GM18507 (cell line): Measurements from ENCODE around the gene ZCCHC7.
"Not testable (repeated sequence)": the region's sequence is repeated elsewhere in the genome, so short reads cannot be mapped to it uniquely, and the experiment has no call there.

ENCODE experiments used
- DNase-seq: peaks from one replicate; pipeline ENCODE4 v3.0.0; 2011; ENCODE audit warnings: low read depth; ENCODE audit not compliant: insufficient read length; ENCODE audit errors: extremely low spot score
- FAIRE-seq: peaks from 2 replicates; lab custom pipeline; 2011; peaks lifted over from hg19 to GRCh38; lab: Jason Lieb, UNC

ZCCHC7 gene

GRCh38 chr9:37381094-37381741, 260.8 kb downstream of the ZCCHC7 start:
- FAIRE-seq (peak; percentile 70), DNase-seq (no peak)

GRCh38 chr9:37382161-37382981, 262.0 kb downstream of the ZCCHC7 start:
- DNase-seq: no peak
- peak; percentile 85 for FAIRE-seq

GRCh38 chr9:37382982-37383357, 262.6 kb downstream of the ZCCHC7 start:
- no peak for DNase-seq
- FAIRE-seq: no peak

- no peak for FAIRE-seq
- no peak for DNase-seq
These were observed 263.0 kb downstream of the ZCCHC7 start for GRCh38 chr9:37383393-37383792.

GRCh38 chr9:37383876-37384746, 263.7 kb downstream of the ZCCHC7 start:
- DNase-seq: no peak
- FAIRE-seq: no peak

- no peak for FAIRE-seq
- no peak for DNase-seq
These were observed 264.9 kb downstream of the ZCCHC7 start for GRCh38 chr9:37385286-37385685.

GRCh38 chr9:37386988-37387387, 266.6 kb downstream of the ZCCHC7 start:
- no peak for FAIRE-seq

GRCh38 chr9:37390759-37391158, 270.4 kb downstream of the ZCCHC7 start:
- DNase-seq (peak; percentile 67), FAIRE-seq (peak; percentile 97)

More at GRCh38 chr9:37386988-37387387, 266.6 kb downstream of the ZCCHC7 start:
- no peak for DNase-seq

GRCh38 chr9:37392272-37392671, 271.9 kb downstream of the ZCCHC7 start:
- DNase-seq (no peak), FAIRE-seq (no peak)

GRCh38 chr9:37395229-37395628, 274.9 kb downstream of the ZCCHC7 start:
- FAIRE-seq (no peak), DNase-seq (no peak)

GRCh38 chr9:37395663-37396062, 275.3 kb downstream of the ZCCHC7 start:
- no peak for DNase-seq
- FAIRE-seq: no peak

GRCh38 chr9:37397948-37398347, 277.6 kb downstream of the ZCCHC7 start:
- not testable (repeated sequence) for FAIRE-seq, DNase-seq

GRCh38 chr9:37398464-37399025, 278.2 kb downstream of the ZCCHC7 start:
- DNase-seq (no peak), FAIRE-seq (peak; percentile 73)

GRCh38 chr9:37399336-37399735, 279.0 kb downstream of the ZCCHC7 start:
- FAIRE-seq (no peak), DNase-seq (no peak)

- no peak for FAIRE-seq
These were observed 284.2 kb downstream of the ZCCHC7 start for GRCh38 chr9:37404590-37404989.

GRCh38 chr9:37405350-37405749, 285.0 kb downstream of the ZCCHC7 start:
- DNase-seq (no peak), FAIRE-seq (no peak)

More at GRCh38 chr9:37404590-37404989, 284.2 kb downstream of the ZCCHC7 start:
- DNase-seq: no peak

- no peak for FAIRE-seq
These were observed 285.5 kb downstream of the ZCCHC7 start for GRCh38 chr9:37405764-37406380.

GRCh38 chr9:37406603-37407401, 286.4 kb downstream of the ZCCHC7 start:
- FAIRE-seq (no peak), DNase-seq (no peak)

More at GRCh38 chr9:37405764-37406380, 285.5 kb downstream of the ZCCHC7 start:
- no peak for DNase-seq
